Measurements from ENCODE around the gene REG4. TPM values are rescaled to one million over a fixed set of nuclear protein-coding genes. Genes with fewer than 3 reads are reported as not detected.
A peak's percentile ranks its signal among the peaks of the same experiment; 100 is the strongest.

Gene REG4
- total and polyA plus RNA-seq, 8 donors, result not detected

DNA sequence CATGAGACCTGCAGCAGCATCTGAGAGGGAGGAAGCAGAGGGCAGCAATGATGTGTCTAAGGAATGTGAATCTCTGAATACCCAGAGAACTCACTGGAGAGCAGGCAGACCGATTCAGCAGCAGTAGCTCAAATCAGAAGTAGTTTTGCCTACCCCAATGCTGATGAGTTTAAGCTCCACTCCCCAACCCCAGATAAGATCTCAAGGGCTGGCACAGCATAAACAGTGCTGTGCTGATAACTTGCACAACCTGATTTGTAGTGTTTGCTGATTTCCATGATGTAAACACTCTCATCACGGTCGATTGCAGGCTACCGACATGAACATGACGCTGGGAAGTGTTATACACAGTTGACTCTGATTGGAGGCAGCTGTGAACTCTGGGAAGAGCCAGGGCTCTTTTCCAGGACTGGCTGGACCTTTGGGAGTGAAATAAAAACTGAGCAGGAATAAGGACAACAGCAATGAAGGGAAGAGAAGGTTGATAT, 31.3 kb downstream of the REG4 start:
- H3K4me3 ChIP-seq, result no peak overlapping the region
- H3K27ac ChIP-seq, result peak overlapping the region in 1 of 2 donors; percentile 30
- H3K9me3 ChIP-seq, result no peaks in the 10 kb centered on the region
- H3K36me3 ChIP-seq, result no peaks in the 10 kb centered on the region
- peak in 3 of 4 donors; percentile 43 to 90 (median 84) for DNase-seq
- H3K27me3 ChIP-seq, result no peaks in the 10 kb centered on the region
- no peak for TF ChIP-seq CTCF (IDR thresholded peaks at IDR 0.05)
- peaks cover 6 to 17% of the 10 kb centered on the region in 2 donors for H3K4me1 ChIP-seq
- ATAC-seq, result peak; percentile 82
- intact Hi-C loops (cut with DNase I), result no loop called here

- TF ChIP-seq CTCF (IDR thresholded peaks at IDR 0.05), result no peak
- intact Hi-C loops (cut with DNase I), result no loop called here
- no peak for ATAC-seq
- Histone ChIP-seq H3K36me3 (no peaks in the 10 kb centered on the region), H3K27me3 (no peaks in the 10 kb centered on the region), H3K4me3 (no peak overlapping the region), H3K4me1 (peaks cover 2 to 8% of the 10 kb centered on the region in 2 donors), H3K27ac (peak overlapping the region in 1 of 2 donors; percentile 7), H3K9me3 (no peaks in the 10 kb centered on the region)
- DNase-seq, result no peak
Measured at GRCh38 chr1:119778886-119779560, 32.2 kb downstream of the REG4 start.

GRCh38 chr1:119778359-119778758, 32.9 kb downstream of the REG4 start:
- Histone ChIP-seq H3K4me3 (no peak overlapping the region), H3K27ac (no peak overlapping the region), H3K36me3 (no peaks in the 10 kb centered on the region), H3K27me3 (no peaks in the 10 kb centered on the region), H3K4me1 (peaks cover 1 to 6% of the 10 kb centered on the region in 2 donors), H3K9me3 (no peaks in the 10 kb centered on the region)
- intact Hi-C loops (cut with DNase I), result no loop called here
- no peak for TF ChIP-seq CTCF (IDR thresholded peaks at IDR 0.05)
- DNase-seq, result no peak
- peak; percentile 35 for ATAC-seq

GRCh38 chr1:119774746-119775490, 36.3 kb downstream of the REG4 start:
- no peak overlapping the region for H3K27ac ChIP-seq
- intact Hi-C loops (cut with DNase I), result no loop called here

More at GRCh38 chr1:119774746-119775490, 36.3 kb downstream of the REG4 start:
- no peak for TF ChIP-seq CTCF (IDR thresholded peaks at IDR 0.05)
- Histone ChIP-seq H3K36me3 (no peaks in the 10 kb centered on the region), H3K4me1 (peaks cover 0 to 6% of the 10 kb centered on the region in 2 donors), H3K27me3 (no peaks in the 10 kb centered on the region), H3K4me3 (no peak overlapping the region), H3K9me3 (no peaks in the 10 kb centered on the region)
- ATAC-seq, result no peak
- DNase-seq, result no peak
